Stimulated activated CD8-positive, alpha-beta memory T cell treated with anti-CD3 and anti-CD28 coated beads, Interleukin-12 subunit alpha, Interleukin-12 subunit beta, amount 100 ng/mL, for 4 hours (primary cell): ENCODE results near the gene MT1F.
A peak's percentile ranks its signal among the peaks of the same experiment; 100 is the strongest.

ENCODE experiments used
- DNase-seq: peaks from one replicate; pipeline ENCODE4 v3.0.0-alpha.2; 2020; ENCODE audit warnings: low read depth

MT1F gene

DNA sequence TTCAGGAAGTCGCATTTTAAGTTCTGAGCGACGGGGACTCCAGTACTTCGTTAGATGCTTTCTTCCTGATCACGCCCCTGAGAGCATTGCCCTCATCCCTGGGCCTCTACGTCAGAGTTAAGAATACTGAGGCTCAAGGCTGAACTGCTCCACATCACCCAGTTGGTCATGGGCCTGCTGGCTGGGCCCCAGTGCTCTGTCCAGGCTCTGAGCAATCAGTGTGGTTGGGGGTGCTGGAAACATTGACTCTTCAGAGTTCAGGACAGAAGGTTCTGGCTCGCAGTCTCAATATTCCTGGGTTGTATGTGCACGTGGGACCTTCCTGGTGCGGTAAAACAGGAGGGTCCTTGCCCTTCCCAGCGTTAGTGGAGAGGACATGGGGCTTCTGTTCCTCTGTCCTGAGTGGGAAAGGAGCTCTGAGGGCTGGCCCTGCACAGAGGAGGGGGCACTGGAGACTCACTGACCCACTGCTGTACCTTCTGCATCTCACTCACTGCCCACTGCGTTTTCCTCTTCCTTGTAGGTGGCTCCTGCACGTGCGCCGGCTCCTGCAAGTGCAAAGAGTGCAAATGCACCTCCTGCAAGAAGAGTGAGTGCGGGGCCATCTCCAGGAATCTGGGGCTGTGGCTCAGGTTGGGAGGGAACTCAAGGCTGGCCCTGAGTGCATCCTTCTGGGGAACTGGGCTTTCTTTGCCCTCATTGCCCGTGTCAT lies 31.7 kb upstream of the MT1F start:
- no peak for DNase-seq

DNA sequence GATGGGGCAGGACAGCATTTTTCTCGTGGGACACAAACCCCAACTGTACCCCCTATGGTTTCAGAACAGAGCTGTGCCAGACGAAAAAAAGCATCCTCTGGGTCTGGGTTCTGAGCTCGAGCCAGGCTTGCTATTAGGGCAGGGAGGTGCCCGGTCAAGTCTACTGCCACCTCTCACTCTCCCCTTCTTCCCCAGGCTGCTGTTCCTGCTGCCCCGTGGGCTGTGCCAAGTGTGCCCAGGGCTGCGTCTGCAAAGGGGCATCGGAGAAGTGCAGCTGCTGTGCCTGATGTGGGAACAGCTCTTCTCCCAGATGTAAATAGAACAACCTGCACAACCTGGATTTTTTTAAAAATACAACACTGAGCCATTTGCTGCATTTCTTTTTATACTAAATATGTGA lies 31.1 kb upstream of the MT1F start:
- no peak for DNase-seq

DNA sequence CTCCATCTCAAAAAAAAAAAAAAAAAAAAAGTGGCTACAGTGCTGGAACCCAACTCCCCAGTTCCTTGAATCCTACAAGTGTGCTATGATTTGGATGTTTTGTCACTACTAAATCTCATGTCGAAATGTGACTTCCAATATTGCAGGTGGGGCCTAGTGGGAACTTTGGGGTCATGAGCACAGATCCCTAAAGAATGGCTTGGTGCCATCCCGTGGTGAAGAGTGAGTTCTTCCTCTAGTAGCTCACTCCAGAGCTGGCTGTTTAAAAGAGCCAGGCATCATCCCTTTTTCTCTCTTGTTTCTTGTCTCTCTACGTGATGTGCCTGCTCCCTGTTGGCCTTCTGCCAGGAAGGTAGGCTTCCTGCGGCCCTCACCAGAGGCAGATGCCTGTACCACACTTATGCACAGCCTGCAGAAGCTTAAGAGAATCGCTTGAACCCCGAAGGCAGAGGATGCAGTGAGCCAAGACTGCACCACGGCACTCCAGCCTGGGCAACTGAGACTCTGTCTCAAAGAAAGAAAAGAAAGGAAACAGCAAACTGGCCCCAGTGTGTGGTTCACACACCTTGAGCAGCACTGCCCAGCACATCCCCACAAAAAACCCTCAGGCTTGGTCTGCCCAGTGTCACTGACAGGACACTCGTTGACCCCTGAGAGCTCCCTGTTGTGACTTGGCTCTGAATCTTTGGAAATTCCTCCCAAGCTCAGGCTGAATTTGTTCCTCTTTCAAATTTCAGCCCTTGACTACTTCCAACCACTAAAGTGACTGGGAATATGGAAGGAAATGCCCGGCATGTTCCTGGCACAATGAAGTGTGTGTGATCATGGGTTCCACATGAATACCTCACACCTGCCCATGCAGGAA lies 29.0 kb upstream of the MT1F start:
- no peak for DNase-seq

DNA sequence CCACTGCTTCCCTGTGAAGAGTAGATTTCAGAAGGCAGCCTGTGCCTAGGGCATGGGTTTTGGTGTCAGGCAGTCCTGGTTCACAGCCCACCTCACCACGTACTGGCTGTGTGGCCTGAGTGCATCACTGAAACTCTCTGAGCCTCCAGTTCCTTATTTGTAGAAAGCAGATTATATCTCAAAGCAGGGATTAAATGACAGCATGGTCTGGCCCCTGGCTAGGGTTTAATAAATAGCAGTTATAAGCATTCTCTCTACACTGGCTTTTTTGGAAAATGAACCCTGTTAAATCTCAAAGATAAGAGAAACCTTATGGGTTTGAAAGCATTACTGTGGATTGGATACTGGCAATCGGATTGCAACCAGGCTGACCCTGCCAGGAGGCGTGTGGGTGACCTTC lies 28.2 kb upstream of the MT1F start:
- DNase-seq: no peak

DNA sequence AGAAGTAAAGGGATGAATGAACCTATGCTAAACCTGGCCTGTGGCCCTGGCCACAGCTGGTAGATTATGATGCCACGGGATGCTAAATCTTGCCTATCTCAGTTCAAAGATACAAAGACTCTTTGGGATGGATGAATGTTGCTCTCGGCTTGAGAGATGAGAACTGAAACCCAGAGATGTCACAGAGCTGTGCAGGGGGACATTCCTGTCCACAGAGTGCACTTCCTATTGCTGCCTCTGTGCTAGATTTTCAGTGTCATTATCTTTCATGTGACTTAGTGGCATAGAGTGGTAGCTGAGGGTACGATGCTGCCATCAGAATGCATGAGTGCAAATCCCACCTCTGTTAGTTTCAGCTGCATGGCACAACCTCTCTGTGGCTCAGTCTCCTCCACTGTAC lies 27.6 kb upstream of the MT1F start:
- no peak for DNase-seq

DNA sequence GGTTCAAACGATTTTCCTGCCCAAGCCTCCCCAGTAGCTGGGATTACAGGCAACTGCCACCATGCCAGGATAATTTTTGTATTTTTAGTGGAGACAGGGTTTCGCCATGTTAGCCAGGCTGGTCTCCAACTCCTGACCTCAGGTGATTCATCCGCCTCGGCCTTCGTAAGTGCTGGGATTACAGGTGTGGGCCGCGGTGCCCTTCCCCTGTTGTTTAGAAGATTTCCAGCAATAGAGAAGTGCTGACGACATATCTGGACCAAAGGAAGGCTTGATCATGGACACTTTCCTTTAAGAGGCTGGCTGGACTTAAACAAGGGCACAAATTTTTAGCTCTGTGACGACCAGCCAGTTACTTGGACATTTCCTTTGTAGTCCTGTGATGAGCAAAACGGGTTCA lies 26.6 kb upstream of the MT1F start:
- no peak for DNase-seq

DNA sequence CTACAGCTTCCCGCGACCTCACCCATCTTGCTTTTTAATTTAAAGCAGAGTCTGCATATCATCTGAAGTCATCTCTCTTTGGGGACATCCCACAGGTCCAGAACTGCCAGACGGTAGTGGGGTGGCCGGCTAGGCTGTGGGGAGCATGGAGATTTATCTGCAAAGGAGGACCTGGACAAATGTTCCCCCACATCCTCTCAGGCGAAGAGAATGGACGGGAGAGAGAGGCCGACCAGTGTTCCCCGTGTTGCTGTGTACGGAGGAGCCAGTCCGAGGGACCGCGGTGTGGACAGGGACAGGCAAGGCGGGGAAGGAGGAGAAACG lies 26.0 kb upstream of the MT1F start:
- no peak for DNase-seq

DNA sequence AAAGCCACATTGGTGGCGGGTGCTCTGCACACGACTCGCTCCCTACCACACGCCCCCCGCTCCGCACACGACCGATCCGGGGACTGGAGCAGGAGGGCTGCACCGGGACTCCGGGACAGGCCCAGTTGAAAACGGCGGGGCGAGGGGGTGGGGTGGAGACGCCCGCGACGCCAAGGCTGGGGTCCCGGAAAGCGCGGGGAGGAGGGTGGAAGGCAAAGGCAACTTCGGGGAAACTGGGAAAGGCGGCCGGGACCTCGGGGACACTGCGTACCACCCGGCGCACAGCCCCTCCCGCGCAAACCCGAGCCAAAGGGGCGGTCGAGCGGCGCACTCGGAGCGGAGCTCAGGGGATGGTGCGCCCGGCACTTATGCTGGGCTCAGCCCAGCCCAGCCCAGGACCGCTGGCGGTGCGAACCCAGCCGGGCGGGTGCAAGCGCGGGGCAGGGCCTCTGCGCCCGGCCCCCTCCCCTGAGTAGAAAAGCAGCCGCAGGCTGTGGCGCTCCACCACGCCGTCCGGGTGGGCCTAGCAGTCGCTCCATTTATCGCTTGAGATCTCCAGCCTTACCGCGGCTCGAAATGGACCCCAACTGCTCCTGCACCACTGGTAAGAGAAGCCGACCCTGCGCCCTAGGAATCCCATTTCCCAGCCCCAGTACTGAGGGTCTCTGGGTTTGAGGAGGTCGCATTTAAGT lies 25.5 kb upstream of the MT1F start, which contains the start of gene MT1M:
Gene MT1M (plus strand): TSS at position 504 of the 692 bp plus-strand sequence. CDS start 73 bp downstream, at position 577.
- DNase-seq: no peak

DNA sequence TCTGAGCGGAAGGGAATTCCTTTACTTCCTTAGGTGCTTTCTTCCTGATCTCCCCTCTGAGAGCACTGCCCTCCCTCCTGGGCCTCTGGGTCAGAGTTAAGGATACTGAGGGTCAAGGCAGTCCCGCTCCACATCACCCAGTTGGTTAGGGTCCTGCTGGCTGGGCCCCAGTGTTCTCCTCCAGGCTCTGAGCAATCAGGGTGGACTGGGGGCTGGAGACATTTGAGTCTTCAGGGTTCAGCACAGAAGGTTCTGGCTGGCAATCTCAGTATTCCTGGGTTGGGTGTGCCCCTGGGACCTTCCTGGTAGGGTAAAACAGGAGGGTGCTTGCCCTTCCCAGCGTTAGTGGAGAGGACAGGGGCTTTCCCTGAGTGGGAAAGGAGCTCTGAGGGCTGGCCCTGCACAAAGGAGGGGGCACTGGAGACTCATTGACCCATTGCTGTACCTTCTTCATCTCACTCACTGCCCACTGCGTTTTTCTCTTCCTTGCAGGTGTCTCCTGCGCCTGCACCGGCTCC lies 24.9 kb upstream of the MT1F start:
- DNase-seq: no peak

GRCh38 chr16:56633535-56633934 lies 24.2 kb upstream of the MT1F start:
- no peak for DNase-seq

DNA sequence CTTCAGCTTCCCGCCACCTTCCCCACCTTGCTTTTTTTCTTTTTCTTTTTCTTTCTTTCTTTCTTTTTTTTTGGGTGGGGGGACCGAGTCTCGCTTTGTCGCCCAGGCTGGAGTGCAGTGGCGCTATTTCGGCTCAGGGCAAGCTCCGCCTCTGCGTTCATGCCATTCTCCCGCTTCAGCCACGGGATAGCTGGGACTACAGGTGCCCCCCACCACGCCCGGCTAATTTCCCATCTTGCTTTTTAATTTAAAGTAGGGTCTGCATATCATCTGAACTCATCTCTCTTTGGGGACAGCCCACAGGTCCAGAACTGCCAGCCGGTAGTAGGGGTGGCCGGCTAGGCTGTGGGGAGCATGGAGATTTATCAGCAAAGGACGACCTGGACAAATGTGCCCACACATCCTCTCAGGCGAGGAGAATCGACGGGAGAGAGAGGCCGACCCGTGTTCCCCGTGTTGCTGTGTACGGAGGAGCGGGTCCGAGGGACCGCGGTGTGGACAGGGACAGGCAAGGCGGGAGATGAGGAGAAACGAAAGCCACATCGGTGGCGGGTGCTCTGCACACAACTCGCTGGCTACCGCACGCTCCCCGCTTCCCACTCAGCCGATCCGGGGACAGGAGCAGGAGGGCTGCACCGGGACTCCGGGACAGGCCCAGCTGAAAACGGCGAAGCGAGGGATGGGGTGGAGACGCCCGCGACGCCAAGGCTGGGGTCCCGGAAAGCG lies 22.9 kb upstream of the MT1F start:
- no peak for DNase-seq

- no peak for DNase-seq
These were observed 22.3 kb upstream of the MT1F start for GRCh38 chr16:56635441-56635967.

DNA sequence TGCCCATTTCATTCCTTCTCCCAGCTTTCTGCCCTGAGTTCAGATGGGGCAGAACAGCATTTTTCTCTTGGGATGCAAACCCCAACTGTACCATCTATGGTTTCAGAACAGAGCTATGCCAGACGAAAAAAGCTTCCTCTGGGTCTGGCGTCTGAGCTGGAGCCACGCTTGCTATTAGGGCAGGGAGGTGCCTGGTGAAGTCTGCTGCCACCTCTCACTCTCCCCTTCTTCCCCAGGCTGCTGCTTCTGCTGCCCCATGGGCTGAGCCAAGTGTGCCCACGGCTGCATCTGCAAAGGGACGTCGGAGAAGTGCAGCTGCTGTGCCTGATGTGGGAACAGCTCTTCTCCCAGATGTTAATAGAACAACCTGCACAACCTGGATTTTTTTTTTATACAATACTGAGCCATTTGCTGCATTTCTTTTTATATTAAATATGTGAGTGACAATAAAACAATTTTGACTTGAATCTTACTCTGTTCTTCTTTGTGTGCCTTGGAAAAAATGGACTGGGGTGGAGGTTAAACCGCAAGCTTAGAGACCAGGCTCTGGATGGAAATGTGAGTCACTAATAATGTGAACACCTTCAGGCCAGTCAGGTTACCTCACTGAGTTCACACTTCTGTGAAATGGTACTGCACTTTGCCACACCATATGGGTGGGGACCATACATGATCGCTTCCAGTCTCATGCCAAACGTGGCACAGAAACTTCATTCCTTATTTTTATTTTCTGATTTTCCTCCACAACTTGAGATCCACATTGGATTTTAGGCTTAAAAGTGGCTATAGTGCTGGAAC lies 20.9 kb upstream of the MT1F start:
- DNase-seq: no peak

GRCh38 chr16:56637814-56638750 lies 19.7 kb upstream of the MT1F start, which contains the start of gene MT1A:
TSS of gene MT1A (plus strand) at chr16:56638666. CDS start at chr16:56638739, 73 bp downstream.
- no peak for DNase-seq

GRCh38 chr16:56639045-56639444 lies 18.7 kb upstream of the MT1F start:
- DNase-seq: no peak

DNA sequence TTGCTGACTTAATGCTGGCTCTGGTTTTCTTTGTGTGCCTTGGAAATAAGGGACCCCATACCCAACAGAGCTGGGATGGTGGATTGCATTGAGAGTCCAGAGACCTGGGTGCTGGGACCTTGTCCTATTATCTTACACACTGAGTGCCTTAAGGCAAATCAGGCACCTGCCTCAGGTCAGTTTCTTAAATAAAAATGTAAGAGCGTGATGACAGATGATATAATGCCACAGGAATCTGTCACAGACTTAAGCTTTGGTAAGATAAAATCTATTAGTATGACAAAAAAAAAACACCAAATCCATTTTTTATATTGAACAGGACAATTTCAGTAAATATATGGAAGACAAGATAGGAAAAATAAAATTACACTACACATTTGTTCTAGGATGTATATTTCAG lies 17.7 kb upstream of the MT1F start:
- DNase-seq: no peak

- no peak for DNase-seq
These were observed 16.6 kb upstream of the MT1F start for GRCh38 chr16:56641166-56641565.

- DNase-seq: peak; percentile 58
These were observed 14.5 kb upstream of the MT1F start for GRCh38 chr16:56643080-56643778.

DNA sequence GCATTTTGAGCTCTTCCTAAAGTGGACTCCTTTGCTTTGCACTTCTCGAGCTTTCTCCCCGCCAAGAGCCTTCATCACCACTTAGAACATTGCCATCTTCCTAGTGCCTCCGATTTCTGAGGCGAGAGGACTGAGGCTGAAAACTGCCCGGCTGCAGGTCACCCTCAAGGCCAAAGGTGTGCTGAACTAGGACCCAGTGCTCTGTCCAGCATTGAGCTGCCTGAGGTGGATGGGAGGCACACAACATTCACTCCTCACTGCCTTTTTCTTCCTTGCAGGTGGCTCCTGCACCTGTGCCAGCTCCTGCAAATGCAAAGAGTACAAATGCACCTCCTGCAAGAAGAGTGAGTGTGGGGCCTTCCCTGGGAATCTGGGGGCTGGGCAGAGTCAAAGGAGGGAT lies 13.9 kb upstream of the MT1F start:
- no peak for DNase-seq
